GM12864 (cell line): ENCODE data around the gene USP38.
"Not testable (repeated sequence)": the region's sequence is repeated elsewhere in the genome, so short reads cannot be mapped to it uniquely, and the experiment has no call there.

Experiments
- DNase-seq: peaks from one replicate; pipeline ENCODE4 v3.0.0-alpha.2; 2011; ENCODE audit warnings: low read depth
- H3K4me3 ChIP-seq: 2 replicates; pipeline ENCODE4 v1.5.1; 2011; ENCODE audit warnings: mild to moderate bottlenecking, low read depth, low read length, control low read depth
- CTCF ChIP-seq: IDR thresholded peaks from 2 replicates; pipeline ENCODE4 v1.5.1; 2011; ENCODE audit warnings: low read depth, mild to moderate bottlenecking, moderate library complexity, low read length, control low read depth, inconsistent platforms; ENCODE audit errors: missing control alignments

USP38 gene

DNA sequence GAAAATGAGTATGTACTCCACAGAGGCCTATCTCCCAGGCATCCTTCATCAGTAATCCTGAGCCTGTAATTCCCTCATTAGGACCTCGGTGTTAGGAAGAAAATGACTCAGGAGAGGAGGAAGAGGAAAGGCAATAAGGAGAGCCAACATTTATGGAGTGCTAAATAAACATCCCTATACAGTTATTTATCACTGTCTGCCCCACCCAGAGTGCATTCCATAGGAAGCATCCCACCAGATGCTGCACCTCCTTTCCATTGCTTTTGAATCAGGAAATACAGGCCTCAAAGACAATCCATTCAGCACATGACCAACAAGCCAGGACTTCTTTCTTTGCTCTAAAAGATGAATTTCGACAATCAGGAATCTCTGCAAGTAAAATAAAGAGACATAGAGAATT, 47.6 kb downstream of the USP38 start:
- DNase-seq: no peak
- TF ChIP-seq CTCF: no peak
- no peak overlapping the region for H3K4me3 ChIP-seq

GRCh38 chr4:143234153-143234552, 49.4 kb downstream of the USP38 start:
- no peak for DNase-seq
- no peak for TF ChIP-seq CTCF
- H3K4me3 ChIP-seq: no peak overlapping the region

DNA sequence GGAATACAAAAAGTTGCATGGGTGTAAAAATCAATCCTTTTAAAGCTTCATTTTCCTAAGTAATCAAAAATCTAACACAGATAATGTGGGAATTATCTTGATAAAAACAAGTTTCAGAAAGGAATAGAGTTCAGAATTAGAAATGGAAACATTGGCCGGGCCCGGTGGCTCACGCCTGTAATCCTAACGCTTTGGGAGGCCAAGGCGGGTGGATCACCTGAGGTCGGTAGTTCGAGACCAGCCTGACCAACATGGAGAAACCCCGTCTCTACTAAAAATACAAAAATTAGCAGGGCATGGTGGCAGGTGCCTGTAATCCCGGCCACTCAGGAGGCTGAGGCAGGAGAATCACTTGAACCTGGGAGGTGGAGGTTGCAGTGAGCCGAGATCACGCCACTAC, 52.5 kb downstream of the USP38 start:
- DNase-seq, H3K4me3 ChIP-seq: not testable (repeated sequence)

DNA sequence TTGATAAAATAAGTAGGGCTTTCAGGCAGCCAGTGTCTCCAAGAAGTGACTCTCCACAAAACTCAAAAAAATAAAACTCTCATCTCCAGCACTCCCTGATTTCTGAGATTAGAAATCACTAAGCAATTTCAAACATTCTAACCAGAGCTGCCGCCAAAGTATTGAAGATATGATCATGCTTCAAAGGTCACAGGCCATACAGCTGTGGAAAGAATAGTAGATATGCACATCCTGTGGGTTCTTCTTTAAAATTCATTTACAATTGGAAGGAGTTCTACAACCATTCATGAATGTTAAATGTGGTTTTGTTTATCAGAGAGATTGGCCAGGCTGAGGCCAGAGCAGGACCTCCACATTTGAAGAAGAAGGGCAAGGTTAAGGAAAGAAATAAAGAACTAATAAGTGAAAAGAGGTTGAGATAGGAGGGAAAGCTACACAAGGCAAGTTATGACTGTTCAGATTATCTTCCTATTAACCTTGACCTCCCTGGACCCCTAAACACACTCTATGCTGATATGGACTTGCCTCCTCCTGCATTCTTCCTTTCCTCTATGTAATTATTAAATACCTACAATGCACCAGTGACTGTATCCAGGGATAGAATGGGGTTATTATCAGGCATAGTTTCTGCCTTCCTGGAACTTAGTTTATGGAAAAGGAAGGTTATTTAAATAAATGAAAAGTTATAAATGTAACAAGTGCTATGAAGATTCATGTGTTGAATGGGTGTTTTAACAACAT, 56.4 kb downstream of the USP38 start:
- no peak for TF ChIP-seq CTCF
- DNase-seq: no peak

DNA sequence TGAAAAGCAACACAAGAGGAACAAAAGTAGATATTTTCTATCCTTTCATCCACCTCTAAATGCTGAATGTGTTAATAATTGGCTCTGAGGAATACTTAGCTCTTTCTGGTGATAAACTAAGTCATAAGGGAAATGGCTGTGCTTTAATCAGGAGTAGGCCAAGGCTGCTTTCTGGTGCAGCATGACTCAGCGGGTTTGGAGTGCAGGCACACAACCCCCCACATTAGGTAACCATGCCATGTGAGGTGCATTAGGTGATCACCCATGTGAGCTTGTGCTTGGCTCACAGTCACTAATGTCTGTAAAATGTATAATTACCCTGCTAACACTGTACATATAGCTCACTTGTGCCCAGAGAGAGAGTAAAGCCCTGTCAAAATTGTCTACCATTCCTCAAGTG, 57.2 kb downstream of the USP38 start:
- no peak for DNase-seq
- TF ChIP-seq CTCF: no peak

More for the DNA sequence above, 56.4 kb downstream of the USP38 start:
- H3K4me3 ChIP-seq: no peak overlapping the region

GRCh38 chr4:143243041-143243440, 58.3 kb downstream of the USP38 start:
- no peak for DNase-seq
- no peak for TF ChIP-seq CTCF

More for the DNA sequence above, 57.2 kb downstream of the USP38 start:
- no peak overlapping the region for H3K4me3 ChIP-seq

GRCh38 chr4:143246977-143247376, 62.3 kb downstream of the USP38 start:
- TF ChIP-seq CTCF: no peak
- H3K4me3 ChIP-seq: no peak overlapping the region
- no peak for DNase-seq

More at GRCh38 chr4:143243041-143243440, 58.3 kb downstream of the USP38 start:
- no peak overlapping the region for H3K4me3 ChIP-seq

GRCh38 chr4:143247866-143248265, 63.1 kb downstream of the USP38 start:
- no peak for DNase-seq
- TF ChIP-seq CTCF: no peak
- no peak overlapping the region for H3K4me3 ChIP-seq
